KMS-11 (cell line): ENCODE data around the gene ZNF385A.

Experiments
- H2AFZ ChIP-seq: fragments of 200-600 bp; sonication (generic); 2 replicates; pipeline ENCODE4 v1.6.1; 2016; ENCODE audit warnings: antibody characterized with exemption, mixed run types, low read depth
- H3K27ac ChIP-seq: fragments of 200-600 bp; sonication (generic); 2 replicates; pipeline ENCODE4 v1.6.1; 2016; ENCODE audit warnings: mild to moderate bottlenecking, mixed run types
- H3K27me3 ChIP-seq: fragments of 200-600 bp; sonication (generic); 2 replicates; pipeline ENCODE4 v1.6.1; 2017; ENCODE audit warnings: mild to moderate bottlenecking, low read depth, mixed run types, moderate library complexity; ENCODE audit not compliant: insufficient read depth
- H3K36me3 ChIP-seq: fragments of 200-600 bp; sonication (generic); 2 replicates; pipeline ENCODE4 v1.6.1; 2017; ENCODE audit warnings: mild to moderate bottlenecking, mixed run types; ENCODE audit not compliant: insufficient read depth
- H3K4me1 ChIP-seq: fragments of 200-600 bp; sonication (generic); 2 replicates; pipeline ENCODE4 v1.6.1; 2016; ENCODE audit warnings: mild to moderate bottlenecking, low read depth, mixed run types; ENCODE audit not compliant: poor library complexity, severe bottlenecking
- H3K4me2 ChIP-seq: fragments of 200-600 bp; sonication (generic); 2 replicates; pipeline ENCODE4 v1.7.0; 2016; ENCODE audit warnings: mild to moderate bottlenecking, mixed run types
- H3K4me3 ChIP-seq: fragments of 200-600 bp; sonication (generic); IDR thresholded peaks from 2 replicates; pipeline ENCODE4 v1.6.1; 2017; ENCODE audit warnings: low read depth, low read length, mixed read lengths; ENCODE audit not compliant: insufficient read depth
- H3K79me2 ChIP-seq: fragments of 200-600 bp; sonication (generic); 2 replicates; pipeline ENCODE4 v1.6.1; 2016; ENCODE audit warnings: low read depth, mixed run types; ENCODE audit not compliant: insufficient read depth
- H3K9ac ChIP-seq: fragments of 200-600 bp; sonication (generic); 2 replicates; pipeline ENCODE4 v1.6.1; 2016; ENCODE audit warnings: mild to moderate bottlenecking, mixed run types
- H4K20me1 ChIP-seq: fragments of 200-600 bp; sonication (generic); 2 replicates; pipeline ENCODE4 v1.6.1; 2016; ENCODE audit warnings: mild to moderate bottlenecking, mixed run types; ENCODE audit not compliant: insufficient read depth
- CTCF ChIP-seq: fragments of 200-600 bp; sonication (generic); conservative IDR thresholded peaks from 2 replicates; pipeline ENCODE4 v1.6.1; 2017; ENCODE audit warnings: low read depth, mild to moderate bottlenecking, antibody characterized with exemption, low read length, moderate library complexity, mixed read lengths

Gene ZNF385A

GRCh38 chr12:54373649-54374561 is 10.6 kb downstream of the ZNF385A start:
- H3K9ac ChIP-seq: no peak overlapping the region
- peaks cover 18% of the 10 kb centered on the region for H3K4me1 ChIP-seq
- no peak overlapping the region for H2AFZ ChIP-seq
- no peaks in the 10 kb centered on the region for H3K36me3 ChIP-seq
- H4K20me1 ChIP-seq: no peaks in the 10 kb centered on the region
- TF ChIP-seq CTCF: no peak
- H3K27me3 ChIP-seq: peaks cover 7% of the 10 kb centered on the region; the same call in 1 of the 2 replicates
- H3K79me2 ChIP-seq: no peaks in the 10 kb centered on the region
- H3K4me2 ChIP-seq: peak overlapping the region; percentile 11; the same call in 1 of the 2 replicates
- H3K27ac ChIP-seq: no peak overlapping the region
- H3K4me3 ChIP-seq: no peak overlapping the region

GRCh38 chr12:54372113-54372806 is 12.3 kb downstream of the ZNF385A start:
- Histone ChIP-seq H4K20me1 (no peaks in the 10 kb centered on the region), H3K4me1 (peaks cover 20% of the 10 kb centered on the region), H3K4me3 (no peak overlapping the region), H2AFZ (no peak overlapping the region), H3K79me2 (no peaks in the 10 kb centered on the region), H3K9ac (no peak overlapping the region), H3K4me2 (no peak overlapping the region), H3K27ac (no peak overlapping the region), H3K27me3 (peaks cover 12% of the 10 kb centered on the region; the same call in 1 of the 2 replicates), H3K36me3 (no peaks in the 10 kb centered on the region)
- no peak for TF ChIP-seq CTCF

- no peak overlapping the region for H3K27ac ChIP-seq
- H3K4me1 ChIP-seq: peaks cover 20% of the 10 kb centered on the region
- H3K27me3 ChIP-seq: peaks cover 17% of the 10 kb centered on the region; the same call in 1 of the 2 replicates
- no peaks in the 10 kb centered on the region for H3K36me3 ChIP-seq
- H4K20me1 ChIP-seq: no peaks in the 10 kb centered on the region
- H3K4me2 ChIP-seq: no peak overlapping the region
- H3K9ac ChIP-seq: no peak overlapping the region
- no peak for TF ChIP-seq CTCF
- H3K79me2 ChIP-seq: no peaks in the 10 kb centered on the region
- H2AFZ ChIP-seq: no peak overlapping the region
- no peak overlapping the region for H3K4me3 ChIP-seq
Measured at GRCh38 chr12:54371328-54372112, 13.0 kb downstream of the ZNF385A start.

GRCh38 chr12:54370171-54370730 is 14.3 kb downstream of the ZNF385A start:
- no peak overlapping the region for H3K9ac ChIP-seq
- H3K4me1 ChIP-seq: peaks cover 17% of the 10 kb centered on the region
- peaks cover 30% of the 10 kb centered on the region; the same call in 1 of the 2 replicates for H3K27me3 ChIP-seq
- no peak for TF ChIP-seq CTCF
- no peaks in the 10 kb centered on the region for H4K20me1 ChIP-seq
- no peak overlapping the region for H3K4me2 ChIP-seq
- no peak overlapping the region for H3K4me3 ChIP-seq
- H3K79me2 ChIP-seq: no peaks in the 10 kb centered on the region
- H2AFZ ChIP-seq: no peak overlapping the region
- H3K36me3 ChIP-seq: no peaks in the 10 kb centered on the region
- no peak overlapping the region for H3K27ac ChIP-seq
